ENCODE results near the gene CXCL14.

The CXCL14 gene

GRCh38 chr5:135549413-135549812 is 29.4 kb downstream of the CXCL14 start:
- no peak for DNase-seq (ENCODE audit: extremely low read depth, insufficient read length)
- no peak for TF ChIP-seq CTCF (IDR thresholded peaks at IDR 0.05; ENCODE audit: insufficient read depth, low read length, poor library complexity, severe bottlenecking)
- Histone ChIP-seq H3K36me3 (ENCODE audit: control insufficient read depth, insufficient read depth, low read length) (no peaks in the 10 kb centered on the region), H3K4me3 (replicated peaks; ENCODE audit: low read depth, low read length) (no peak overlapping the region), H3K27me3 (replicated peaks; ENCODE audit: control insufficient read depth, insufficient read depth, low read length) (peaks cover 3% of the 10 kb centered on the region)

GRCh38 chr5:135547590-135548254 is 31.1 kb downstream of the CXCL14 start:
- Histone ChIP-seq H3K27me3 (replicated peaks; ENCODE audit: control insufficient read depth, insufficient read depth, low read length) (peaks cover 3% of the 10 kb centered on the region), H3K4me3 (replicated peaks; ENCODE audit: low read depth, low read length) (no peak overlapping the region), H3K36me3 (ENCODE audit: control insufficient read depth, insufficient read depth, low read length) (no peaks in the 10 kb centered on the region)
- DNase-seq (ENCODE audit: extremely low read depth, insufficient read length), result no peak
- TF ChIP-seq CTCF (IDR thresholded peaks at IDR 0.05; ENCODE audit: insufficient read depth, low read length, poor library complexity, severe bottlenecking), result no peak

- TF ChIP-seq CTCF (IDR thresholded peaks at IDR 0.05; ENCODE audit: insufficient read depth, low read length, poor library complexity, severe bottlenecking), result no peak
- H3K36me3 ChIP-seq (ENCODE audit: control insufficient read depth, insufficient read depth, low read length), result no peaks in the 10 kb centered on the region
- peaks cover 4% of the 10 kb centered on the region for H3K27me3 ChIP-seq (replicated peaks; ENCODE audit: control insufficient read depth, insufficient read depth, low read length)
- no peak overlapping the region for H3K4me3 ChIP-seq (replicated peaks; ENCODE audit: low read depth, low read length)
- no peak for DNase-seq (ENCODE audit: extremely low read depth, insufficient read length)
These were observed 31.9 kb downstream of the CXCL14 start for GRCh38 chr5:135546912-135547311.

- no peak overlapping the region for H3K4me3 ChIP-seq (replicated peaks; ENCODE audit: low read depth, low read length)
- H3K27me3 ChIP-seq (replicated peaks; ENCODE audit: control insufficient read depth, insufficient read depth, low read length), result peaks cover 5% of the 10 kb centered on the region
These were observed 32.7 kb downstream of the CXCL14 start for GRCh38 chr5:135546101-135546500.

GRCh38 chr5:135545099-135545498 is 33.7 kb downstream of the CXCL14 start:
- Histone ChIP-seq H3K4me3 (replicated peaks; ENCODE audit: low read depth, low read length) (no peak overlapping the region), H3K27me3 (replicated peaks; ENCODE audit: control insufficient read depth, insufficient read depth, low read length) (peaks cover 2% of the 10 kb centered on the region; the same call in 1 of the 2 replicates), H3K36me3 (ENCODE audit: control insufficient read depth, insufficient read depth, low read length) (no peaks in the 10 kb centered on the region)
- TF ChIP-seq CTCF (IDR thresholded peaks at IDR 0.05; ENCODE audit: insufficient read depth, low read length, poor library complexity, severe bottlenecking), result no peak
- no peak for DNase-seq (ENCODE audit: extremely low read depth, insufficient read length)

More at GRCh38 chr5:135546101-135546500, 32.7 kb downstream of the CXCL14 start:
- no peaks in the 10 kb centered on the region for H3K36me3 ChIP-seq (ENCODE audit: control insufficient read depth, insufficient read depth, low read length)
- no peak for TF ChIP-seq CTCF (IDR thresholded peaks at IDR 0.05; ENCODE audit: insufficient read depth, low read length, poor library complexity, severe bottlenecking)
- DNase-seq (ENCODE audit: extremely low read depth, insufficient read length), result no peak
